PC-3 (cell line): Measurements from ENCODE around the gene CAPZB.

ENCODE experiments used
- CTCF ChIP-seq: fragments of 300-600 bp; sonication (generic); conservative IDR thresholded peaks from 2 replicates; pipeline ENCODE4 v1.5.1; 2017; ENCODE audit warnings: antibody characterized with exemption, low read depth, mild to moderate bottlenecking, low read length
- EZH2 ChIP-seq: fragments of 300-600 bp; sonication (generic); IDR thresholded peaks from one replicate; pipeline ENCODE4 v1.6.1; 2017; ENCODE audit warnings: antibody characterized with exemption, mild to moderate bottlenecking, low read length; ENCODE audit not compliant: unreplicated experiment
- EZH2phosphoT487 ChIP-seq: fragments of 300-600 bp; sonication (generic); IDR thresholded peaks from 2 replicates; pipeline ENCODE4 v1.6.1; 2018; ENCODE audit warnings: mild to moderate bottlenecking, antibody characterized with exemption, low read length, borderline replicate concordance

- TF ChIP-seq CTCF, result no peak
- no peak for TF ChIP-seq EZH2
- no peak for TF ChIP-seq EZH2phosphoT487
These were observed 27.7 kb downstream of the CAPZB start for GRCh38 chr1:19457607-19458006.
